ENCODE results near the gene PRDM16.
"Not testable (repeated sequence)": the region's sequence is repeated elsewhere in the genome, so short reads cannot be mapped to it uniquely, and the experiment has no call there.

The PRDM16 gene

GRCh38 chr1:3082571-3083516, 13.8 kb downstream of the PRDM16 start:
- H3K4me1 ChIP-seq (ENCODE audit: control insufficient read depth, insufficient read depth, low read length), result no peaks in the 10 kb centered on the region
- H3K27ac ChIP-seq (ENCODE audit: low read length), result no peak overlapping the region
- no peaks in the 10 kb centered on the region; the same call in 1 of the 2 replicates for H3K36me3 ChIP-seq (ENCODE audit: control insufficient read depth, insufficient read depth, low read length)
- DNase-seq (ENCODE audit: low read depth, low spot score), result no peak
- H3K27me3 ChIP-seq (ENCODE audit: control insufficient read depth, insufficient read depth, low read length), result no peaks in the 10 kb centered on the region
- no CpG with 5 or more reads among the region's 42 CpGs for WGBS (ENCODE audit: insufficient coverage, insufficient read length)
- no peaks in the 10 kb centered on the region; the same call in none of the 2 replicates for H3K9me3 ChIP-seq (ENCODE audit: control insufficient read depth, insufficient read depth, low read length)
- H3K4me3 ChIP-seq (ENCODE audit: low read length), result no peak overlapping the region

GRCh38 chr1:3084154-3084553, 15.2 kb downstream of the PRDM16 start:
- no peaks in the 10 kb centered on the region for H3K27me3 ChIP-seq (ENCODE audit: control insufficient read depth, insufficient read depth, low read length)
- DNase-seq (ENCODE audit: low read depth, low spot score), result no peak
- H3K9me3 ChIP-seq (ENCODE audit: control insufficient read depth, insufficient read depth, low read length), result no peaks in the 10 kb centered on the region; the same call in none of the 2 replicates
- H3K4me3 ChIP-seq (ENCODE audit: low read length), result no peak overlapping the region
- no CpG with 5 or more reads among the region's 16 CpGs for WGBS (ENCODE audit: insufficient coverage, insufficient read length)
- H3K27ac ChIP-seq (ENCODE audit: low read length), result no peak overlapping the region
- H3K36me3 ChIP-seq (ENCODE audit: control insufficient read depth, insufficient read depth, low read length), result no peaks in the 10 kb centered on the region; the same call in 1 of the 2 replicates
- H3K4me1 ChIP-seq (ENCODE audit: control insufficient read depth, insufficient read depth, low read length), result no peaks in the 10 kb centered on the region

GRCh38 chr1:3084726-3085125, 15.7 kb downstream of the PRDM16 start:
- H3K36me3 ChIP-seq (ENCODE audit: control insufficient read depth, insufficient read depth, low read length), result no peaks in the 10 kb centered on the region; the same call in 1 of the 2 replicates
- DNase-seq (ENCODE audit: low read depth, low spot score), result no peak
- H3K4me3 ChIP-seq (ENCODE audit: low read length), result no peak overlapping the region
- H3K27ac ChIP-seq (ENCODE audit: low read length), result no peak overlapping the region
- no peaks in the 10 kb centered on the region for H3K27me3 ChIP-seq (ENCODE audit: control insufficient read depth, insufficient read depth, low read length)
- WGBS (ENCODE audit: insufficient coverage, insufficient read length), result no CpG with 5 or more reads among the region's 12 CpGs
- no peaks in the 10 kb centered on the region for H3K4me1 ChIP-seq (ENCODE audit: control insufficient read depth, insufficient read depth, low read length)
- H3K9me3 ChIP-seq (ENCODE audit: control insufficient read depth, insufficient read depth, low read length), result no peaks in the 10 kb centered on the region; the same call in none of the 2 replicates

- Histone ChIP-seq H3K4me1 (ENCODE audit: control insufficient read depth, insufficient read depth, low read length) (no peaks in the 10 kb centered on the region), H3K4me3 (ENCODE audit: low read length) (no peak overlapping the region), H3K36me3 (ENCODE audit: control insufficient read depth, insufficient read depth, low read length) (no peaks in the 10 kb centered on the region; the same call in 1 of the 2 replicates), H3K9me3 (ENCODE audit: control insufficient read depth, insufficient read depth, low read length) (no peaks in the 10 kb centered on the region; the same call in 1 of the 2 replicates), H3K27ac (ENCODE audit: low read length) (no peak overlapping the region), H3K27me3 (ENCODE audit: control insufficient read depth, insufficient read depth, low read length) (no peaks in the 10 kb centered on the region)
- DNase-seq (ENCODE audit: low read depth, low spot score), result no peak
- WGBS (ENCODE audit: insufficient coverage, insufficient read length), result no CpG with 5 or more reads among the region's 8 CpGs
These were observed 16.7 kb downstream of the PRDM16 start for GRCh38 chr1:3085721-3086120.

GRCh38 chr1:3086272-3086974, 17.4 kb downstream of the PRDM16 start:
- WGBS (ENCODE audit: insufficient coverage, insufficient read length), result no CpG with 5 or more reads among the region's 26 CpGs
- H3K4me3 ChIP-seq (ENCODE audit: low read length), result no peak overlapping the region
- no peaks in the 10 kb centered on the region; the same call in 1 of the 2 replicates for H3K36me3 ChIP-seq (ENCODE audit: control insufficient read depth, insufficient read depth, low read length)
- no peaks in the 10 kb centered on the region for H3K27me3 ChIP-seq (ENCODE audit: control insufficient read depth, insufficient read depth, low read length)
- no peak for DNase-seq (ENCODE audit: low read depth, low spot score)
- H3K9me3 ChIP-seq (ENCODE audit: control insufficient read depth, insufficient read depth, low read length), result no peaks in the 10 kb centered on the region; the same call in 1 of the 2 replicates
- H3K27ac ChIP-seq (ENCODE audit: low read length), result no peak overlapping the region
- no peaks in the 10 kb centered on the region for H3K4me1 ChIP-seq (ENCODE audit: control insufficient read depth, insufficient read depth, low read length)

GRCh38 chr1:3087049-3087448, 18.0 kb downstream of the PRDM16 start:
- H3K27me3 ChIP-seq (ENCODE audit: control insufficient read depth, insufficient read depth, low read length), result no peaks in the 10 kb centered on the region
- no peak for DNase-seq (ENCODE audit: low read depth, low spot score)
- no peaks in the 10 kb centered on the region; the same call in 1 of the 2 replicates for H3K36me3 ChIP-seq (ENCODE audit: control insufficient read depth, insufficient read depth, low read length)
- no peak overlapping the region for H3K27ac ChIP-seq (ENCODE audit: low read length)
- H3K4me1 ChIP-seq (ENCODE audit: control insufficient read depth, insufficient read depth, low read length), result no peaks in the 10 kb centered on the region
- WGBS (ENCODE audit: insufficient coverage, insufficient read length), result no CpG with 5 or more reads among the region's 17 CpGs
- no peaks in the 10 kb centered on the region; the same call in 1 of the 2 replicates for H3K9me3 ChIP-seq (ENCODE audit: control insufficient read depth, insufficient read depth, low read length)
- H3K4me3 ChIP-seq (ENCODE audit: low read length), result no peak overlapping the region; the same call in 1 of the 2 replicates

GRCh38 chr1:3087946-3088668, 19.1 kb downstream of the PRDM16 start:
- H3K4me3 ChIP-seq (ENCODE audit: low read length); H3K36me3 ChIP-seq (ENCODE audit: control insufficient read depth, insufficient read depth, low read length); DNase-seq (ENCODE audit: low read depth, low spot score); H3K4me1 ChIP-seq (ENCODE audit: control insufficient read depth, insufficient read depth, low read length); H3K9me3 ChIP-seq (ENCODE audit: control insufficient read depth, insufficient read depth, low read length); H3K27me3 ChIP-seq (ENCODE audit: control insufficient read depth, insufficient read depth, low read length); H3K27ac ChIP-seq (ENCODE audit: low read length): not testable (repeated sequence)
- no CpG with 5 or more reads among the region's 20 CpGs for WGBS (ENCODE audit: insufficient coverage, insufficient read length)

GRCh38 chr1:3089490-3089889, 20.5 kb downstream of the PRDM16 start:
- no peak overlapping the region for H3K27ac ChIP-seq (ENCODE audit: low read length)
- H3K36me3 ChIP-seq (ENCODE audit: control insufficient read depth, insufficient read depth, low read length), result no peaks in the 10 kb centered on the region
- no peak overlapping the region for H3K4me3 ChIP-seq (ENCODE audit: low read length)
- no peak for DNase-seq (ENCODE audit: low read depth, low spot score)
- no peaks in the 10 kb centered on the region; the same call in 1 of the 2 replicates for H3K9me3 ChIP-seq (ENCODE audit: control insufficient read depth, insufficient read depth, low read length)
- WGBS (ENCODE audit: insufficient coverage, insufficient read length), result no CpG with 5 or more reads among the region's 17 CpGs
- no peaks in the 10 kb centered on the region for H3K27me3 ChIP-seq (ENCODE audit: control insufficient read depth, insufficient read depth, low read length)
- no peaks in the 10 kb centered on the region for H3K4me1 ChIP-seq (ENCODE audit: control insufficient read depth, insufficient read depth, low read length)

GRCh38 chr1:3091334-3091733, 22.3 kb downstream of the PRDM16 start:
- WGBS (ENCODE audit: insufficient coverage, insufficient read length), result no CpG with 5 or more reads among the region's 14 CpGs
- H3K36me3 ChIP-seq (ENCODE audit: control insufficient read depth, insufficient read depth, low read length), result no peaks in the 10 kb centered on the region
- H3K27me3 ChIP-seq (ENCODE audit: control insufficient read depth, insufficient read depth, low read length), result no peaks in the 10 kb centered on the region
- no peak overlapping the region for H3K27ac ChIP-seq (ENCODE audit: low read length)
- H3K9me3 ChIP-seq (ENCODE audit: control insufficient read depth, insufficient read depth, low read length), result no peaks in the 10 kb centered on the region; the same call in 1 of the 2 replicates
- no peak overlapping the region for H3K4me3 ChIP-seq (ENCODE audit: low read length)
- DNase-seq (ENCODE audit: low read depth, low spot score), result no peak
- H3K4me1 ChIP-seq (ENCODE audit: control insufficient read depth, insufficient read depth, low read length), result no peaks in the 10 kb centered on the region

GRCh38 chr1:3092530-3092929, 23.5 kb downstream of the PRDM16 start:
- Histone ChIP-seq H3K27ac (ENCODE audit: low read length) (no peak overlapping the region), H3K4me3 (ENCODE audit: low read length) (no peak overlapping the region), H3K4me1 (ENCODE audit: control insufficient read depth, insufficient read depth, low read length) (no peaks in the 10 kb centered on the region), H3K36me3 (ENCODE audit: control insufficient read depth, insufficient read depth, low read length) (no peaks in the 10 kb centered on the region), H3K9me3 (ENCODE audit: control insufficient read depth, insufficient read depth, low read length) (no peaks in the 10 kb centered on the region; the same call in 1 of the 2 replicates), H3K27me3 (ENCODE audit: control insufficient read depth, insufficient read depth, low read length) (no peaks in the 10 kb centered on the region)
- no CpG with 5 or more reads among the region's 7 CpGs for WGBS (ENCODE audit: insufficient coverage, insufficient read length)
- DNase-seq (ENCODE audit: low read depth, low spot score), result no peak

Measured in iPS DF 6.9 (cell line).